Esophagus mucosa (tissue), 1 donor: Measurements from ENCODE around the gene WTAP. TPM values are rescaled to one million over a fixed set of nuclear protein-coding genes. Genes with fewer than 3 reads are reported as not detected.
"Not testable (repeated sequence)": the region's sequence is repeated elsewhere in the genome, so short reads cannot be mapped to it uniquely, and the experiment has no call there.

Experiments
- ATAC-seq: fragments of 200-7000 bp; cut with Tn5 transposase; one replicate; pipeline ENCODE4 v1.9.1; 2020
- total RNA-seq: library from RNA; stranded (reverse); gene quantifications from one replicate; pipeline ENCODE4 v1.2.4, GENCODE V29; 2023
- donor health status: DM: yes; HTN: yes; CAD: no.

WTAP gene
- total RNA-seq: 71.0 TPM

GRCh38 chr6:159726918-159727716 lies at the start of gene WTAP:
TSS of gene WTAP (plus strand) at chr6:159727506. CDS start at chr6:159736266, 8,760 bp downstream.
- ATAC-seq: peak; percentile 97

GRCh38 chr6:159677506-159678165 lies 49.7 kb upstream of the WTAP start:
- no peak for ATAC-seq

- no peak for ATAC-seq
Observed at GRCh38 chr6:159678574-159678973, 48.7 kb upstream of the WTAP start.

- ATAC-seq: peak; percentile 68
Observed at GRCh38 chr6:159679091-159680077, 47.9 kb upstream of the WTAP start.

- ATAC-seq: peak; percentile 76
Observed at GRCh38 chr6:159680104-159680503, 47.2 kb upstream of the WTAP start.

DNA sequence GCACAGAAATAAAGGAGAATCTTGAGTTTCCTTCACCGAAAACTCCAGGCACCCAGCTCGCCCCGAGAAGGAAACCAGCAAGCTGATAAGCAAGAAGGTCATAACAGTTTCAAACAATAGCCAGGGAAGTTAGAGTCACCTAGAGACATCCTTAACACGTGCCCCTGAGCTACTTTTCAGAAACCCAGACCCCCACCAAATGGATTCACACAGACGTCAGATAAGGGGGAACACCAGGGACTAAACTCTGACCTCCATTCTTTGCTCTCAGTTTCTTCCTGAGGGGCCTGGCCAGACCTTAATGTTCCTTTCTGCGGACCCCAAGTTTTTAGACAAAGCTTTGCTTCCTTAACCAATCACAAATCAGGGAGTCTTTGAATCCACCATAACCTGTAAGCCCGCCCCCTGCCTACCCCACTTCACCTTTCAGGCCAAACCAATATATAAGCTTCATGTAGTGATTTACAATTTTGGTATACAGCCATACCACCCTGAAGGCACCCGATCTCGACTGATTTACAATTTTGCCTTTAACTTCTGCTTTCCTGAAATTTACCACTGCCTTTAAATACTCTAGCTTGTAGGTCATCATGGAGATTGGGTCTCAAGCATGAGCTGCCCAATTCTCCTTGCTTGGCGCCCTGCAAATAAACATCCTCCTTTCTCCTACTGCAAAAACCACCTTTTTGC lies 46.0 kb upstream of the WTAP start:
- no peak for ATAC-seq

GRCh38 chr6:159682295-159682694 lies 45.0 kb upstream of the WTAP start:
- ATAC-seq: no peak

DNA sequence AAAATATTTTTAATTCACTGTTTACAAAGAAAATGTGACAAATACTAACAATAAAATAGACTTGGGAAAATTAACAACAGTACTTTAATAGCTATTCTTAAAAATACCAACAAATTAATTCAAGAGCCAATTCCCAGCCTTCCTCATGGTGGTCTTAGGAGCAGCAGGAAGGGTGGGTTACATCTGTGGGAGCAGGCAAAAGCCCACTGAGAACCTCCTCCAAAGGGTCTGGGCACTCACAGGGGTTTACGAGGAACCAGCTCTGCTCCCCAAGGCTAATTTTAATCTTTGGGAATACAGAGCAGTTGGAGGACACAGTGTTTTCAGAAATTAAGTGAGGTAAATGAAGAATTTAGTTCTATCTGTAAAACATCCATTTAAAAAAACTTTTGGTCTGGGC lies 44.5 kb upstream of the WTAP start:
- no peak for ATAC-seq

GRCh38 chr6:159684013-159684304 lies 43.3 kb upstream of the WTAP start:
- no peak for ATAC-seq

GRCh38 chr6:159686040-159686439 lies 41.3 kb upstream of the WTAP start:
- no peak for ATAC-seq

DNA sequence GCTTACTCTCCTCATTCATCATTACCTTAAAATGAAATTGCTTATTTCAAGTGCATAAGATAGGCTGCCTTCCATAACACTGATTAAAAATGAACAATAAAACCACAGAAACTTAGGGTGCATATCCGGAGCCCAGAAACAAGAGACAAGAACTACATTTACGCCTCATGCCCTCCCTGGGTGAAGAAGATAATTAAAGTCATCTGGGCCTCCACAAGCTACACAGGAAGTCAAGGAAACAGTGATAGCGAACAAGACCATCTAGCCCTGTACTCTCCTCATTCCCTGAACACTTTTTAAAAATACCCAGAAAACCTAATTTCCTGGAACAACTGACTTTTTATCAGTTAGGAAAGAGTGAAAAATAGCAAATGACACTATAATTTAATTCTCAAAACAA lies 40.6 kb upstream of the WTAP start:
- no peak for ATAC-seq

DNA sequence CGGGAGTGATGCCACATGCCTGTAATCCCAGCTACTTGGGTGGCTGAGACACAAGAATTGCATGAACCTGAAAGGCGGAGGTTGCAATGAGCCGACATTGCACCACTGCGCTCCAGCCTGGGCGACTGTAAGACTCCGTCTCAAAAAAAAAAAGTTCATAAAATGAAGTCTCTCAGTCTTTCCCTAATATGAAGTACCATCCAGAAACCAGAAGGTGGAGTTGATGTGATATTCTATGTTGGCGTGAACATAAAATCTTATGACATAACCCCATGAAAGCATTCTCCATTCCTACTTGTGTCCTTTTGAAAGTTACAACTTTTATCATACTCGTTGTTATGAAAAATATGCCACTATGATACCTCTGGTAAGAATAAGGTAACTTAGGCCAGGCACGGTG lies 40.0 kb upstream of the WTAP start:
- ATAC-seq: no peak

- ATAC-seq: no peak
Observed at GRCh38 chr6:159688266-159688905, 38.9 kb upstream of the WTAP start.

DNA sequence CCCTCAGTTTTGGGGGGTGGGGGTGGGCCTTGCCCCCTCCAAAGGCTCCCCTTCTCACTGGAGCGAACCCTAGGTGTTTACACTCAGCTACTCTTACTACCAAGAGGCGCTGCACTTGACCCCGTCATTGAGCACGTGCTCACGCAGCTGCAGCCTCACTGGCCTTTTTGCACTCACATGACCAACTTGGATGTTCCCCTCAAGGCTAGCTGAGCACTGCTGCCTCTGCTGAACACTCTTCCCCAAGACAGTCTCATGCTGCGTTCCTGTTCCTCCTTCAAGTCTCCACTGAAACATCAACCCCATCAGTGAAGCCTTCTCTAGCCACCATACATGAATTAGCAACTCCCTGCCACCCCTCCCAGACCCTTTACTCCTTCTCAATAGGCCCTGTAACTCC lies 38.3 kb upstream of the WTAP start:
- no peak for ATAC-seq

- ATAC-seq: not testable (repeated sequence)
Observed at GRCh38 chr6:159690135-159690534, 37.2 kb upstream of the WTAP start.

DNA sequence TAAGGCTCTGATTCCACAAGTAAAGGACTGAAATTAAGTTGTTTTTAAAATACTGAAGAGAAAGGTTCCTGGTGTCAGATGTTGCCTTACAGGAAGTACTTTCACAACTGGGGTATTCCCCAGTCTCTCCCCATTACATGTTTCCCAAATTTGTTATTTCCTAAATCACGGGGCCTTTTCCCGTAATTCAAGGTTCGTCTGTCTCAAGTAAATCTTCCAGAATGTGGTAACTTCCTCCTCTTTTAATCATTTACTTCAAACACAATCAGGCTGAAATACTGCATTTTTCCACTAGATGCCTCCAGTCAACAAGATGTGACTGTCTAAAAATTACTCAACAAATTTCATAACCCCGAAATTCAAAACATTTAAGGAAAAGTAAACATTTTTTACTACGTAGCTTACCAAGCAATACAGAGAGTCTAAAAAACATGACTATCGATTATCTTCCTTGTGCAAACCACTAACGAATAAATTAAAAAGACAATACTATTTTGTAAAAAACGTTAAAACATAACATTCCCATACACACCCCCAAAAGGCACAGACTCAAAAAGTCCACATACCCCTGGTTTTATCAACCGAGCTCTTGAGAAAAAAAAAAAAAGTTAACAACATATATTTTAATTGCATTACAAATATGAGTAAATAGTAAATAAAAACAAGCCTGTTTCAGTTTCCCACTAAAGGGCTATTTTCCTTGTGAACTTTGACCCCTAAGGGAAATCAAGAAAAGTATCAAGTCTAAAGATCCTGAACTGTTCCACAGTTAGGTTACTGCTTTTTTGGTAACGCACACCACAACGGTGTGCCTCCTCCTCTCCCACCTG lies 36.0 kb upstream of the WTAP start:
- peak; percentile 38 for ATAC-seq

DNA sequence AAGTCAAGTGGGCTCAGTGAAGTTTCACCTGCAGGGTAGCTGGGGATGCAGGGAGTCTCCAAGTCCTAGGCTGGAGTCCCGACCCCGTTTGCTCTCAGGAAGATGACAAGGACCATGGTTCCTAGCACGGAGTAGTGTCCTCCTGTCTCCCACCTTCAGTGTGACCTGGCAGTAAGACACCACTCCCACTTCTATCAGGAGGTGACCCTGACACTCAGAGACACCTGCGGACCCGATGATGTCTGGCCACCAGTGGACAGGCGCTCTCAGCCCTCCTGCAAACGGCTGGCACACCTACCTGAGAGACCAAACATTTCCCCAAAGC lies 35.4 kb upstream of the WTAP start:
- ATAC-seq: no peak

DNA sequence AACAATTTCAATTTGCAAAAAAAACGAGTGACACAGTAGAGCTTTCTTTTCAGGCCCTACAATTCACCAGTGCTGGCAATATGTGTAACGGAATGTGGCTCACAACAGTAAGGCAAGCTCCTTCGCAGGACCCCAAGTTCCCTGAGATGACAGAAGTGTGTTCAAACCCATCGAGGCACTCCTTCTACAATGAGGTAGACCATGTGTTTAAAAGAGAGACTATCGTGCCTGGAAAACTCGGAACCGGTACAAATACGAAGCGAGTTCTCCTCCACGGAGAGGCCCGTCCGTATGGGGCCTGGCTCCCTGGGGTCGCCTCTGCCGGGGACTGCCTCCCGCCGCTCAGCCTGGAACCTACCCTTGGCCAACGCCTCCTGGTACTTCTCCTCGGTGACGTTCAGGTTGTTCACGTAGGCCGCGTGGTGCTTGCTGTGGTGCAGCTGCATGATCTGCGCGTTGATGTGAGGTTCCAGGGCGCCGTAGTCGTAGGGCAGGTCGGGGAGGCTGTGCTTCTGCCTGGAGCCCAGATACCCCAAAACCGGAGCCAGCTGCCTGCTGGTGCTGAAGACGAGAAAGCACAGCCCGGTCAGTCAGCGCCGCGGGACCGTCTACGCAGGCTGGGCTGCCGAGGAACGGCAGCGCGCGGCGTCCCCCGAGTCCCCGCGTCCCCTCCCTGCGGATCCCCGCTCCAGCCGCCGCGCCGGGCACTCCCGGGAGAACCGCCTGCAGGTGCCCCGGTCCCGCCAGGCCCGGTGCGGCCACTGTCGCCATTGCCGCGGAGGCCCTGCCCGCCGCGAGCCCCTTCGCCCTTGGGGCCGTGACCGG lies 34.8 kb upstream of the WTAP start:
- ATAC-seq: peak; percentile 59

DNA sequence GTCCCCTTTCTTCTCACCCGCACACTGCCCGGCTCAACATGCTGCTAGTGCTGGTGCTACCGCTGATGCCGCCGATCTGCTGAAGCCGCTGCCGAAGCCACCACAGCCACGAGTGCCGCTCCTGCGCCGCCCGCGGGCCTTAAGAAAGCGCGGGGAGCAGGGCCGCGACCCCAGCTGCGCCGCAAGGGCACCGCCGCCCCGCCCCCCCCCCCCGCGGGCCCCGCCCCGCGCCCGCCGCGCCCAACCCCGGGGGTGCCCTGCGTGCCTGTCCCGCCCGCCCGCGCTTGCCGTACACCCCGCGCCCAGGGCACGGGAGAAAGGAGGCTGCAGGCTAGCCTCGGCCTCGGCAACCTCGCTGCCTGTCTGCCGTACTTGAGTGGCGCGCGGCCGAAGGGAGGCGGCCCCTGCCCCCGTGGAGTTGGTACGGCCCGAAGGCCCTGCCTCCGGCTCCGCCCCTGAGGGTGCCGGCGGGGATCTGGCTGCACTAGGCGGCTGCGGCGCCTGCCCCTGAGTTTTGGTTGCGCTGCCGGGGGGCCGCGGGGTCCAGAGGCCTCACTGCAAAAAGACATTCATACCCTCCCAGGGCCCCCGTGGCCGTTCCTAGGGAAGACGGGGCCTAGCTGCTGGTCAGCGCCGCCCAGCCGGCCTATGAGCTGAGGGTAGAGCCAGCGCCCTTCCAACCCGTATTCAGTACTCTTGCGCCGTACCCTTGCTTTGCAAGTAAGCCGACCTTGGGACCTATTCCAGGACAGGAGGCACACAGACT lies 34.0 kb upstream of the WTAP start, which contains the start of gene SOD2:
Gene SOD2 (minus strand): TSS at position 114 of the 766 bp plus-strand sequence. CDS start 74 bp downstream, at position 40.
- ATAC-seq: peak; percentile 84
